A549 treated with GW870086 at 1 μM for 4 hours (cell line): Measurements from ENCODE around the gene CCDC90B. TPM values are rescaled to one million over a fixed set of nuclear protein-coding genes. Genes with fewer than 3 reads are reported as not detected.

ENCODE experiments used
- total RNA-seq: library from RNA; stranded (reverse); fragments of 200-300 nt; extraction: Qiagen RNA extraction; gene quantifications from 5 replicates; pipeline ENCODE4 v1.2.3, GENCODE V29; 2022; ENCODE audit warnings: low read depth

CCDC90B gene, protein sequence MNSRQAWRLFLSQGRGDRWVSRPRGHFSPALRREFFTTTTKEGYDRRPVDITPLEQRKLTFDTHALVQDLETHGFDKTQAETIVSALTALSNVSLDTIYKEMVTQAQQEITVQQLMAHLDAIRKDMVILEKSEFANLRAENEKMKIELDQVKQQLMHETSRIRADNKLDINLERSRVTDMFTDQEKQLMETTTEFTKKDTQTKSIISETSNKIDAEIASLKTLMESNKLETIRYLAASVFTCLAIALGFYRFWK
- 53.1 to 73.3 TPM (median 59.0 TPM) in 5 replicates for total RNA-seq

GRCh38 chr11:83285771-83286528 lies at the start of gene CCDC90B:
CCDC90B (minus strand) TSS chr11:83286367; CDS start chr11:83285972, 395 bp downstream.

Other genes with a start within 250 kb of the CCDC90B start
- 5.1 to 7.3 TPM (median 5.7 TPM) in 5 replicates for gene RAB30, start 214.5 kb downstream of the CCDC90B start, total RNA-seq
- 21.9 to 26.6 TPM (median 25.1 TPM) in 5 replicates for gene PCF11, start 129.2 kb downstream of the CCDC90B start, total RNA-seq
- 6.7 to 9.9 TPM (median 8.6 TPM) in 5 replicates for gene ANKRD42, start 92.7 kb downstream of the CCDC90B start, total RNA-seq